ELF-1 (cell line): Measurements from ENCODE around the gene SYK.
"Not testable (repeated sequence)": the region's sequence is repeated elsewhere in the genome, so short reads cannot be mapped to it uniquely, and the experiment has no call there.

ENCODE experiments used
- DNase-seq: peaks from one replicate; pipeline ENCODE4 v3.0.0-alpha.2; 2016; ENCODE audit warnings: low read depth, low spot score

Gene SYK

GRCh38 chr9:90801241-90801972 lies at the start of gene SYK:
Gene SYK (plus strand): TSS chr9:90801819. CDS start chr9:90843899, 42,080 bp downstream.
- peak; percentile 64 for DNase-seq

- peak; percentile 77 for DNase-seq
Measured at GRCh38 chr9:90755514-90756371, 45.9 kb upstream of the SYK start.

- not testable (repeated sequence) for DNase-seq
Measured at GRCh38 chr9:90760577-90760976, 41.0 kb upstream of the SYK start.

DNA sequence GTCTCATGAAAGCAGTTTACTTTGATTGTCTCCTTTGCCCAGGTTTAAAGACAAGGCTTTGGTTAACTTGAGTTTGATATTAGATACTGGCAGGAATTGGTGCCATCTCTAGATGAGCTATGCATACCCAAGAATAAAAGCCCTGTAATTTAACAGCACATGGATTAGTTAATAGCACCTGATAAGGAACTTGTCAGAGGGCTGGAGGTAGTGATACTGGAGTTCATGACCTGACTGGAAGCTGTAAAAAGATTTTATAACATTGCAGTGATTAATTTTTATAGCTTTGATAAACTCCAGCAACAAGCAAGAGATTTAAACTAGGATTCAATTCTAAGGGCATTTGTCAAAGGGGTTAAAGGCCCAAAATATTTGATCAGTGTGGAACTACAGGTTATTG lies 34.9 kb upstream of the SYK start:
- no peak for DNase-seq

GRCh38 chr9:90767523-90768100 lies 34.0 kb upstream of the SYK start:
- no peak for DNase-seq

DNA sequence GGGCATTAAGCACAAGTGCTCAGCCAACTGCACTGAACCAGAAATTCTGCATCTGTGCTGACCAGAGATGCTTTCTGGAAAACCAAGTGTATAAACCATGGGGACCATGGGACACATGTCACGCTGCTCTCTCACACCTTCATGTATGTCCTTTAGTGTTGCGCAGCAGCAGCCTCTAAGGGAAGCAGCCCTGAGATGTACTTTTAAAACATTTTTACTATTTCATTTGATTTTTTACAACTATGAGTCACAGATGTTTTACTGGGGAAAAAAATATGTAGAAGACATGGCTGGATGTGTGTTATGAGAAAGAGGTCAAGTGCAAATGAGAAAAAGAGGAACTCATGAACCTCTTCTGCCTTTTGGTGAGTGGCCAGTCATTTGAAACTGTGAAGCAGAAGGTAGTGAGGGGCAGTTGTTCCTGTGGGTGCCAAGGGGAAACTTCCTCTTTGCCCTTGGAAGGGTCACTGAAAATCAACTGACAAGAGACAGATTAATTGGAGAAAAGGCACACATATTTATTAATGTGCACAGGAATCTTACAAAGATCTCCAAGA lies 31.4 kb upstream of the SYK start:
- DNase-seq: no peak

DNA sequence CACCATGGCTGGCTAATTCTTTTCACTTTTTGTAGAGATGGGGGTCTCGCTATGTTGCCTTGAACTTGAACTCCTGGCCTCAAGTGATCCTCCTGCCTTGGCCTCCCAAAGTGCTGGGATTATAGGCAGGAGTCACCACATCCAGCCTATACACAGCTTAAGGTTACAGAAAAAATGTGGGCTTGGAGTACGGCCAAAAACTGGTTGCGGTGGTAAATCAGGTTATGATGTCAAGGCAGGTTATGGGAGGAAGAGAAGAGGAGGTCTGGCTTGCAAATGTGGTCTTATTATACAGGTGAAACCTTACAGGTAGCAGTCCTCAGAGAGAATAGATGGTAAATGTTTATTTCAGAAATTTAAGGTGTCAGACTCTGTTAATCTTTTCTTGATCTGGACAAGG lies 30.7 kb upstream of the SYK start:
- no peak for DNase-seq

DNA sequence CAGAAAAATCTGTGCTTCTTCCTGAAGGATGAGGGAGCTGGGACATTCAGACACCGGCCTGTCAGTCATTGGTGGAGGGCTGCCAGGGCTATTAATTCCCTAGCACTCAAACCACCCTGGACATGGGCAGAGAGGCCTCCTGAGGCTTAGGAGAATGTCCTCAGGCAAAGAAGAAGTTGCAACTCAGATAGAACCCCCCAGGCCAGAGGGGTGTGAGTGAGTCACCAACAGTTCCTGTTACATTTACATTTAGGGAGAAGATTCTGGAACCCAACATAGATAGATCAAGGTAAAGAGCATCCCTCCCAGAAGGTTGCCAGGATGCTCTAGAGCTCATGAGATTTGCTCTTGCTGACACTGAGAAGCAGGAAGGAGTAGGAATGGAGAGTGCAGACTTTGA lies 29.2 kb upstream of the SYK start:
- no peak for DNase-seq

DNA sequence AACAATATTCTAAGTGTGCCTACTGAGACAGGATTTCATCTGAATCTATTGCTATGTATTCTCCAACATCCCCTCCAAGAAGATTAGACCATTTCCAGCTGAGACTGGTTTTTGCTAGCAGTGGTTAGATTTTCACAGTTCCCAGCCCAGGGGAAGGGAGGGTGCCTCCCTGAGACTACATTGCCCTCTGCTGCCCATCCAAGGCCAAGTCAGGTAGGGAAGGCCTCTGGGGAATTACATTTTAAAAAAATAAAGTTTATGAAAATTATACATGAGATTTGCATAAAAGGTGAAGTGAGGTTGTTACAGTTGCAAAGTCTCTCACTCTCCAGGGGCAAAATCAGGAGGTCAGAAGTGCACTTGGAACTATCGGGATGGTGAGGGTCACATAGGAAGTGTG lies 28.0 kb upstream of the SYK start:
- DNase-seq: peak; percentile 53

GRCh38 chr9:90774071-90774470 lies 27.5 kb upstream of the SYK start:
- no peak for DNase-seq

DNA sequence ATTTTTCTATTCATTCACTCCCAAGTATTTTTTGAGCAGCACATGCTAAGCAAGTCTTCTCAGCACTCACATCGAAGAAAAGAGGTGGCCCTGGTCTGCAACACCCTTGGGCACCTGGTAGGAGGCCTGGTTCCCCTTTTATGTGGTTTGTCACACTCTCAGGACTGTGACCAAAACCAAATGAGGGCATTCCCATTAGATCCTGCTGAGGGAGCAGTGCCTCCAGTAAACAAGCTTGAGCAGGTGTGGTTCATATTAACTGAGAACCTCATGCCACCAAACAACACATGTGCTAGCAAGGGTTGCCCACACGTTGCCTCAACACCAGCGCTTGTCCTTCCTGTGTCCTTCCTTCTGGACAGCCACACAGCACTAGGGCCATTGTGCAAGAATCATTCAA lies 26.9 kb upstream of the SYK start:
- no peak for DNase-seq

DNA sequence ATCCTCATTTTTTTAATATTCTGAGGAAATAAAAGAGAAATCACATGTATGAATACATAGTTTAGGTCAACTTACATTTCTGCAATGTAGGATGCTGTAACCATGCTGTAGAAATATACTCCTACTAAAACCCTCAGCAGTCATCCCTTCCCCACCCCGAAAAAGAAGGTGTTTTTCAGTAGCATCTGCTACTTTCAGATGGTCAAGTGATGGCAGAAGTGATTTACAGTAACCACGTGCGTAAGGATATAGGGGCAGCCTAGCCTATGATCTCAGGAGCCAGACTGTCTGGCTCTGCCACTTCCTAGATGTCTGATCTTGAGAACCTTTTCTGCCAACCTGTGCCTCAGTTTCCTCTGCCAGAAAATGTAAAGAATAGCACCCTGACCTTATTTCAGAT lies 26.0 kb upstream of the SYK start:
- DNase-seq: no peak

DNA sequence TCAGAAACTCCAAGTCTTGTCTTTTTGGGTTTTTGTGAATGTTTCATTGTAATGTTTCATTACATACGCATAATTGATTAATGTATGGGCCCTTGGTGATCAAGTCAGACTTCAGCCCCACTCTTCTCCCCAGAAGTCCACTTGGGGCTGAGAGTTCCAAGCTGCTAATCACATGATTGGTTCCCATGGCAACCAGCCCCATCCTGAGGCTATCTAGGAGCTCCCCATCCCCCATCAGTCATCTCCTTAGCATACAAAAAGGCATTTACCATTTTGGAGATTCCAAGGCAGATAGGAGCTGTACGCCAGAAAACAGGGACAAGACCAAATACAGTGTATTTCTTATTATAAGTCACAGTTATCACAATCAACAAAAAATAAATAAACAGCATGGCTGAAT lies 22.9 kb upstream of the SYK start:
- DNase-seq: peak; percentile 79

DNA sequence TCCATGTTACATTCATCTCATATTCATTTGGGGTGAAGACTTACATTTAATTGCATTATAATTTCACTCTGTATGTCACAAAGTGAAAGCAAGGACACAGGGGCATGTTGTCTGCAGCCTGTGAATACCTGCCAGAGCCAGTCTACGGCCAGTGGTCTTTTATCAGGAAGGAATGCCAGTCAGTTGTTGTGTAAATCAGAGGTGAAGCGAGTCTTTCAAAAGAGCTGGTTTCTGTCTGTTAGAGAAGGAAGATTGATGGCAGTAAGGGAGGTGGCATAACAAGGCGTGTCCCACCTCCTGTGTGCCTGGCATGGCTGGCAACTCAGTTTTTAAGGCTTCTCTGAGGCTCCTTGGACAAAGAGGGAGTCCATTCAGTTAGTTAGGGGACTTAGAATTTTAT lies 18.1 kb upstream of the SYK start:
- DNase-seq: peak; percentile 84

- no peak for DNase-seq
Measured at GRCh38 chr9:90783964-90784363, 17.7 kb upstream of the SYK start.

GRCh38 chr9:90787771-90788460 lies 13.7 kb upstream of the SYK start:
- DNase-seq: no peak

DNA sequence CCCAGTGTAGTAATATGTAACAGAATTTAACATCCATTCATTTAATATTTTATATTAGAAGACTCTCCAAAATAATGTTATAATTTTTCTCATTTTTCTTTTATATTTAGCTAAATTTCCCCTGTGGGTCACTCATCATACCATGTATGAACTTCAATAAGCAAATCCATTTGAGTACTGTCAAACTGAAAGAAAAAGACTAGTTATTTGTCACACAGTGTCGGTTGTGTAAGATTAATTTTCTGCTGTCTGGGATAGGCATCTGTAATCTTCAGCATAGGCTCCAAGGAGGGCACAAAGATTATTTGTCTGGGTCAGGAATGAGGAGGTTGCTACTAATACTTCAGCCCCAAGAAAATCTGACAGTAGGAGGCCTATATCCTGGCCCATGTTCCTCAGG lies 13.1 kb upstream of the SYK start:
- DNase-seq: not testable (repeated sequence)

DNA sequence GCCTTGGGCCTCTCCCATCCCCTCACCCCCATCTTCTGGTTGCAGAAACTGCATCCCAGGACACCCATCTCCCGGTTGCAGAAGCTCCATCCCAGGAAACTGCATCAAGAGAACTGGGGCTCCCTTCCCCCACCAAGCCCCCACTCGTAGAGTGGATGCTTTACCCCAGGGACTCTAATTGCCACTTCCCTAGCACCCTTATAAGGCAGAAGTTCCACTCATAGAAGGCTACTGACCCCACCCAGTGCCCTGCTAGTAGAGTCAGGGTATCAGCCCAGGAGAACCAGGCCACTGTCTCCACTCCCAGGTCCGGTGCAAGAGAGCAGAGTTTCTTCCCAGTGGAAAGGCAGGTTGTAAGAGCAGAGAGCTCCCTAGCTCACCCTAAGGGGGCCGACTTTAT lies 12.2 kb upstream of the SYK start:
- no peak for DNase-seq

DNA sequence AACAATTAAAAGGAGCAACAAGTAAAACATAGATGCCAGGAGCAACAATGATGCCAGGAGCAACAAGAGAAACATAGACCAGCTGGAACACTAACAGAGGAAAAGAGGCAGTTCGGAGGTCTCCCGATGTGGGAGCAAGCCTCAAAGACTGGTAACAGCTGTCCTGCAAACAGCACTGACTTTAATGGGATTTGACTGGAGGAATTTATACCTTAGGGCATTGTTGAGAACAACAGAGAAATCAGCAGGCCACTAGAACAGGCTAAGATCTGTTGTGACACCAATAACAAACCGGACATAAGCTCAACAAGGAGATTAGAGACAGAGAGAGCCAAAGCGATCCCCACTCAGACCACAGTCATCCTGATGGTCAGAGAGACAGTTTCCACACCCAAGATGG lies 11.8 kb upstream of the SYK start:
- peak; percentile 77 for DNase-seq

GRCh38 chr9:90793024-90793423 lies 8.6 kb upstream of the SYK start:
- DNase-seq: not testable (repeated sequence)

- no peak for DNase-seq
Measured at GRCh38 chr9:90793729-90794128, 7.9 kb upstream of the SYK start.

DNA sequence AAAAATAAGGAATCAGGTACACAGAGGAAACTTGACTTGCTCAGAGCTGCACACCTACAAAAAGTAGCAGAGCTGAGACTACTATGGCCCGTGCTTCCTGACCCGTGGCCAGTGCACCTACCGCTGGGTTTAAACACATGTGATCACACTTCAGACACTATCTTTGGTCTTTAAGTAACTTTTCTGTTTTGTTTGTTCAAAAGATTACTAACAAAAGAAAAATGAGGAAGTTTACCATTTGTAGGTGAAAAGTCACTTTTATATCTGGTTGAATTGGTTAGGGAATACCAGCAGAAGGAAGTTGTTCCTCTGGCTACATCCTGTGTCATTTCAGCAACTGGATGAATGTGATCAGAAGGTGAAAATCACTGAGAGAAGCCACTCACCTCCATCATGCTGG lies 6.5 kb upstream of the SYK start:
- DNase-seq: no peak
